Measurements from ENCODE around the gene NKRF. TPM values are rescaled to one million over a fixed set of nuclear protein-coding genes. Genes with fewer than 3 reads are reported as not detected.

Gene NKRF
- total RNA-seq, 1 donor from 2014 or later = 4.1 TPM

Other genes with a start within 250 kb of the NKRF start
- 22.2 and 22.8 TPM in 2 replicates for gene SLC25A43, start 207.1 kb downstream of the NKRF start, total RNA-seq
- gene SLC25A5, start 138.0 kb downstream of the NKRF start, total RNA-seq = 221 and 297 TPM in 2 replicates
- gene STEEP1, start 41.0 kb downstream of the NKRF start, total RNA-seq = 45.3 and 53.8 TPM in 2 replicates
- 22.6 and 33.6 TPM in 2 replicates for gene UBE2A, start 31.9 kb downstream of the NKRF start, total RNA-seq
- 22.8 and 40.9 TPM in 2 replicates for gene SEPTIN6, start 86.7 kb upstream of the NKRF start, total RNA-seq
- 0.05 TPM in 1 of 2 replicates, not detected in the other for gene SOWAHD, start 152.2 kb upstream of the NKRF start, total RNA-seq
- 2,423 and 9,363 TPM in 2 replicates for gene RPL39, start 185.2 kb upstream of the NKRF start, total RNA-seq
- gene UPF3B, start 246.5 kb upstream of the NKRF start, total RNA-seq = 1.9 and 4.0 TPM in 2 replicates

All from dermis blood vessel endothelial cell (primary cell).